HG03025 (cell line): Measurements from ENCODE around the gene ZNF773.

Experiments used
- ATAC-seq: cut with Tn5 transposase; IDR thresholded peaks from one replicate; pipeline ENCODE4 v1.9.1; 2021; ENCODE audit warnings: mild to moderate bottlenecking, moderate library complexity; ENCODE audit not compliant: unreplicated experiment, low FRiP score

Gene ZNF773

DNA sequence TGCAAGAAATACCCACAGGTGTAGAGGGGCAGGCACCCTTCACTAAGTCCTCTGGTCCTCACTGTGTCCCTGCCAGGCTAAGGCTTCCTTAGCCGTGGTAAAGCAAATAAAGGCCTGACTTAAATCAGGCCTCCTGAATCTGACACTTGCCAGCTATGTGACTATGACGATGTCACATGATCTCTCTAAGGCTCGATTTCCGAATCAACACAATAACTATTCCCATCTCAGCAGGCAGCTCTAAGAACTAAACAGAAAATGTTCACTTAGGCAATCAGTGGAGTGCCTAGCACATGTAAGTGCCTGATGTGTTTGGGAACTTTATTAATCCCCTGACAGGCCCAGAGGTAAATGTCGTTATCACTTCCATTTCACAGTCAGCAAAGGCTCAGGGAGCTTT is 57.9 kb downstream of the ZNF773 start:
- ATAC-seq, result no peak
